ENCODE measurements around the gene TPM1.
A peak's percentile ranks its signal among the peaks of the same experiment; 100 is the strongest.

Gene TPM1

GRCh38 chr15:63010386-63010785 is 32.2 kb upstream of the TPM1 start:
- Mint-ChIP-seq H3K4me3 (no peak overlapping the region), H3K36me3 (no peaks in the 10 kb centered on the region), H3K27me3 (peaks cover 15 to 17% of the 10 kb centered on the region in 2 donors), H3K4me1 (no peaks in the 10 kb centered on the region), H3K9me3 (no peaks in the 10 kb centered on the region), H3K27ac (no peak overlapping the region)
- ATAC-seq (replicated peaks), result no peak
- no peak for DNase-seq

DNA sequence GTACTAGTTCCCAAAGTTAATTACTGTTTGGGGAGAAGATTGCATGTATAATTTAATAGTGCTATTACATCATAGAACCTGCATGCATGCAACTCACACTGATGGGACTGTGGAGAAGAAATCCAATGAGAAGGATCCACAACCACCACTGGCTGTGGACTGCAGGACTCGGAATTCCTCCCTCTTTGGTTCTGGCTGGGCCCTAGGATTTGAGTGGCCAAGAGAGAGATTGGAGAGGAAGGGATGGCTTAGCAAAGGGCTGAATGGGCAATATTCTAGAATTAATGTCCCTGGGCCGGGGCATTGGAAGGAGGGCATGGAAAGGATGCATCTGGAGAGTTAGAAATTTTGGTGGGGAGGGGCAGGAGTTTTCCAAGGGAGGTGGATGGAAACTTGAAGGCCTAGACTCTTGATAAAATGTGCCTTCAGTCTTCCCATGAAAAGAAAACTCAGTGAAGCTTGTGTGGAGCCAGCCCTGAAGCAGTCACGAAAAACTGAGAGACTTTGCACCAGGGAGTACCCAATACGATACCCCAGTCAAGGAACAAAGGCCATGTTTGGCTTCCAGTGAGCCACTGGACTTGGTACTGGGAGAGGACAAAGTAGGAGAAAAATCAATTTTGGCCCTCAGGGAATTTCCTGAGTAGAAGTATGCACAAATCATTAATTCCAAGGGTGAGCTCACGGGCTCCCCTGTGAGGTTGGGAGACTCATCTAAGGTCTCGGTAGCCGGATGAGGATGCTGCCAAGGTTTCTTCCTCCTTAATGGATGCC is 31.4 kb upstream of the TPM1 start:
- Mint-ChIP-seq H3K27me3 (peaks cover 15 to 17% of the 10 kb centered on the region in 2 donors), H3K27ac (no peak overlapping the region), H3K4me3 (no peak overlapping the region), H3K9me3 (no peaks in the 10 kb centered on the region), H3K4me1 (no peaks in the 10 kb centered on the region), H3K36me3 (no peaks in the 10 kb centered on the region)
- no peak for ATAC-seq (replicated peaks)
- no peak for DNase-seq

DNA sequence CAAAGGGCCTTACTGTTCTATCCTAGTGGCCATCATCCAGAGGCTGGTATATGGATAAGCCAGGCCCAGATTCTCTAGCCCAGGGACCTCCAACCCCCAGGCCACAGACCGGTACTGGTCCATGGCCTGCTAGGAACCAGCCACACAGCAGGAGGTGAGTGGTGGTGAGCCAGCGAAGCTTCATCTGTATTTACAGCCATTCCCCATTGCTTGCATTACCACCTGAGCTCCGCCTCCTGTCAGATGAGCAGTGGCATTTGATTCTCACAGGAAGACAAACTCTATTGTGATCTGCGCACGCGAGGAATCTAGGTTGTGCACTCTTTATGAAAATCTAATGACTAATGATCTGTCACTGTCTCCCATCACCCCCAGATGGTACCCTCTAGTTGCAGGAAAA is 30.1 kb upstream of the TPM1 start:
- H3K36me3 Mint-ChIP-seq, result no peaks in the 10 kb centered on the region
- DNase-seq (no peak), ATAC-seq (replicated peaks) (no peak)
- no peak overlapping the region for H3K4me3 Mint-ChIP-seq
- H3K27ac Mint-ChIP-seq, result no peak overlapping the region
- H3K9me3 Mint-ChIP-seq, result no peaks in the 10 kb centered on the region
- H3K4me1 Mint-ChIP-seq, result no peaks in the 10 kb centered on the region
- peaks cover 17 to 20% of the 10 kb centered on the region in 2 donors for H3K27me3 Mint-ChIP-seq

- Mint-ChIP-seq H3K9me3 (no peaks in the 10 kb centered on the region), H3K27ac (no peak overlapping the region), H3K27me3 (peaks cover 17 to 19% of the 10 kb centered on the region in 2 donors), H3K4me3 (no peak overlapping the region), H3K4me1 (no peaks in the 10 kb centered on the region), H3K36me3 (no peaks in the 10 kb centered on the region)
- no peak for ATAC-seq (replicated peaks)
- no peak for DNase-seq
These were observed 29.3 kb upstream of the TPM1 start for GRCh38 chr15:63013052-63013808.

- DNase-seq, result no peak
- Mint-ChIP-seq H3K27me3 (peaks cover 15 to 17% of the 10 kb centered on the region in 2 donors), H3K4me1 (peaks cover 0 to 2% of the 10 kb centered on the region in 2 donors), H3K27ac (no peak overlapping the region), H3K4me3 (no peak overlapping the region), H3K36me3 (no peaks in the 10 kb centered on the region), H3K9me3 (no peaks in the 10 kb centered on the region)
- no peak for ATAC-seq (replicated peaks)
These were observed 28.0 kb upstream of the TPM1 start for GRCh38 chr15:63014578-63014977.

DNA sequence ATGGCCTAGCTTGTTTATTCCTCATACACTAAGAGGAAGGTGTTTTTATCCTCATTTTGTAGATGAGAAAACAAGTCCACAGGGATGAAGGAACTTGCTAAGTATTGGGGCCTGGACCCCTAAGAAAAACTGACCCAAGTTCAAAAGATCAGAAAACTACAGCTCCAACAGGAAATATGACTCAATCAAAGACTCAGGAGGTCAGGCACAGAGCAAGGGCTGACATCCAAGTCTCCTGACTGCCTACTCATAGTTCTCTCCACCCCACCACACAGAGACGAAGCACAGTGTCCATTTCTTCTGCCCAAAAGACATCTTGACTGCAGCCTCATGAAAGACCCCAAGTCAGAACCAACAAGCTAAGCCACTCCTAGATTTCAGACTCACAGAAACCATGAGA is 26.9 kb upstream of the TPM1 start:
- DNase-seq, result no peak
- no peak overlapping the region for H3K4me3 Mint-ChIP-seq
- ATAC-seq (replicated peaks), result no peak

DNA sequence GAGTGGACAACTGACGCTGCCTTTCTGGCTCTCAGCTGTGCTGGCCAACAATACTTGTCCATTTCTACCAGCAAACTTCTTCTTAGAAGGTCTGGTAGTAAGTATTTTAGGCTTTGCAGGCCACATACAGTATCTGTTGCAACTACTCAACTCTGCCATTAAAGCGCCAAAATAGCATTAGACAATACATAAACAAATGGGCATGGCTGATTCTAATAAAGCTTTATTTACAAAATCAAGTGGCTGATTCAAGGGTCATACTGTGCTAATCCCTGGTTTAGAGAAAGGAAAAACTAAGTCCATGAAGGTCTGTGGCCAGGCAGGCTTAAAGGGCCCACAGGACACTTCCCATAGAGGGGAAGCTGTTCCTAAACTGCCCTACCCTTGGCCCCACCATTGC is 26.3 kb upstream of the TPM1 start:
- Mint-ChIP-seq H3K9me3 (no peaks in the 10 kb centered on the region), H3K27ac (no peak overlapping the region), H3K27me3 (peaks cover 10 to 12% of the 10 kb centered on the region in 2 donors), H3K36me3 (no peaks in the 10 kb centered on the region), H3K4me1 (peaks cover 0 to 2% of the 10 kb centered on the region in 2 donors), H3K4me3 (no peak overlapping the region)
- DNase-seq, result no peak
- no peak for ATAC-seq (replicated peaks)

More for the DNA sequence above, 26.9 kb upstream of the TPM1 start:
- Mint-ChIP-seq H3K27ac (no peak overlapping the region), H3K4me1 (peaks cover 0 to 2% of the 10 kb centered on the region in 2 donors), H3K36me3 (no peaks in the 10 kb centered on the region), H3K27me3 (peaks cover 12 to 15% of the 10 kb centered on the region in 2 donors), H3K9me3 (no peaks in the 10 kb centered on the region)

GRCh38 chr15:63018639-63019038 is 23.9 kb upstream of the TPM1 start:
- ATAC-seq (replicated peaks), result peak; percentile 59 to 60
- Mint-ChIP-seq H3K9me3 (no peaks in the 10 kb centered on the region), H3K27me3 (peaks cover 8 to 12% of the 10 kb centered on the region in 2 donors), H3K4me1 (peaks cover 0 to 2% of the 10 kb centered on the region in 2 donors), H3K36me3 (no peaks in the 10 kb centered on the region), H3K27ac (no peak overlapping the region), H3K4me3 (no peak overlapping the region)
- DNase-seq, result no peak

- no peaks in the 10 kb centered on the region for H3K36me3 Mint-ChIP-seq
- no peak for DNase-seq
- no peak overlapping the region for H3K27ac Mint-ChIP-seq
- H3K9me3 Mint-ChIP-seq, result no peaks in the 10 kb centered on the region
- H3K4me1 Mint-ChIP-seq, result peaks cover 0 to 2% of the 10 kb centered on the region in 2 donors
- no peak overlapping the region for H3K4me3 Mint-ChIP-seq
- no peak for ATAC-seq (replicated peaks)
- H3K27me3 Mint-ChIP-seq, result peaks cover 8 to 12% of the 10 kb centered on the region in 2 donors
These were observed 22.9 kb upstream of the TPM1 start for GRCh38 chr15:63019511-63020109.

DNA sequence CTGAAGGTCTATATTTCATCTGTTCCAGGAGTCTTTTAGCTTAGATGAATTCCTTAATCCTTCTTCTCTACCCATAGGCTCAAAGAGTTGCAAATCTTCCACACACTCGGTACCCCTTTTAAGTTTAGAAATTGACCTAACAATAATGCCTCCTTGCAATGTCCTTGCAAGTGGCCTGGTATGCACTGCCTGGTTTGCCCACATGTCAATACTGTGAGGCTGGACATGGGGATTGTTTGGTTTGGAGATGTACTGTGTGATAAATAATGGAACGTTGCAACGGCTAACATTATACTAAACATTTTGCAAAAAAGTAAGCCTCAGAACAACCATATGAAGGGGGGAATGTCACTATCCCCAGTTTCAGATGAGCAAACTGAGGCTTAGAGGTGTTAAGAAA is 22.4 kb upstream of the TPM1 start:
- DNase-seq, result no peak
- no peak overlapping the region for H3K27ac Mint-ChIP-seq
- H3K9me3 Mint-ChIP-seq, result no peaks in the 10 kb centered on the region
- H3K4me3 Mint-ChIP-seq, result no peak overlapping the region
- no peaks in the 10 kb centered on the region for H3K36me3 Mint-ChIP-seq
- peaks cover 8 to 12% of the 10 kb centered on the region in 2 donors for H3K27me3 Mint-ChIP-seq
- no peak for ATAC-seq (replicated peaks)
- peaks cover 0 to 2% of the 10 kb centered on the region in 2 donors for H3K4me1 Mint-ChIP-seq

GRCh38 chr15:63020759-63021430 is 21.7 kb upstream of the TPM1 start:
- DNase-seq (no peak), ATAC-seq (replicated peaks) (peak in 1 of 2 donors; percentile 33)
- Mint-ChIP-seq H3K27ac (no peak overlapping the region), H3K36me3 (no peaks in the 10 kb centered on the region), H3K27me3 (peaks cover 9 to 12% of the 10 kb centered on the region in 2 donors), H3K9me3 (no peaks in the 10 kb centered on the region), H3K4me1 (peaks cover 0 to 2% of the 10 kb centered on the region in 2 donors), H3K4me3 (no peak overlapping the region)

GRCh38 chr15:63022181-63022580 is 20.4 kb upstream of the TPM1 start:
- Mint-ChIP-seq H3K27ac (no peak overlapping the region), H3K4me1 (peaks cover 0 to 2% of the 10 kb centered on the region in 2 donors), H3K36me3 (no peaks in the 10 kb centered on the region), H3K4me3 (no peak overlapping the region), H3K27me3 (peaks cover 7 to 13% of the 10 kb centered on the region in 2 donors), H3K9me3 (no peaks in the 10 kb centered on the region)
- DNase-seq, result no peak
- ATAC-seq (replicated peaks), result no peak

- H3K27me3 Mint-ChIP-seq, result peaks cover 7 to 13% of the 10 kb centered on the region in 2 donors
- H3K4me1 Mint-ChIP-seq, result peaks cover 0 to 2% of the 10 kb centered on the region in 2 donors
- H3K4me3 Mint-ChIP-seq, result no peak overlapping the region
- no peak overlapping the region for H3K27ac Mint-ChIP-seq
- ATAC-seq (replicated peaks) (no peak), DNase-seq (no peak)
- H3K36me3 Mint-ChIP-seq, result no peaks in the 10 kb centered on the region
- no peaks in the 10 kb centered on the region for H3K9me3 Mint-ChIP-seq
These were observed 19.9 kb upstream of the TPM1 start for GRCh38 chr15:63022663-63023062.

DNA sequence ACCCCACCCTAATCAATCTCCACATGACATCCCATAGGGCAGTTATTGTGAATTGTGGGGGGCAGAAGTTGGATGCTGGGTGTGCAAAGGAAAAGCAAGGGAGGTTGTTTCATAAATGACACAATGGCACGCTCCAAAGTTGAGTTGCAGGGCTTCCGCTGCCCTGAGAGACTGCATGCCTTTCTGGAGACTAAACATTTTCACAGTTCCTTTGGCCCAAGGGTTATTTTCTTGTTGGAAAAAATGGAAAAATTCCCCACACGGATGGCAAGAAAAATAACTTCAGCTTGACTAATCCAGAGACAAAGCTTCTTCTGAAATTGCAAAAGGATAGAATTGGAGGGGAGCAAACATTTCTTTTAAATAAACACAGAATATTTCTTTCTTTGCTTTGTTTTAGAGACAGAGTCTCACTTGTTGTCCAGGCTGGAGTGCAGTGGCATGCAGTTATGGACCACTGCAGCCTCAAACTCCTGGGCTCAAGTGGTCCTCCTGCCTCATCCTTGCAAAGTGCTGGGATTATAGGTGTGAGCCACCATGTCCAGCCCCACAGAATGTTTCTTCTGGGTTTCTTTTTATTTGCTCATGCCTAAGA is 19.1 kb upstream of the TPM1 start:
- no peak for ATAC-seq (replicated peaks)
- peaks cover 9 to 16% of the 10 kb centered on the region in 2 donors for H3K27me3 Mint-ChIP-seq

More for the DNA sequence above, 19.1 kb upstream of the TPM1 start:
- DNase-seq, result no peak
- no peak overlapping the region for H3K27ac Mint-ChIP-seq
- no peaks in the 10 kb centered on the region for H3K36me3 Mint-ChIP-seq
- no peak overlapping the region for H3K4me3 Mint-ChIP-seq
- H3K9me3 Mint-ChIP-seq, result no peaks in the 10 kb centered on the region
- peaks cover 0 to 1% of the 10 kb centered on the region in 2 donors for H3K4me1 Mint-ChIP-seq

Measured in stimulated activated naive B cell treated with anti-CD40 and anti-IgM and Interleukin-4, amounts not matched to agents 10 μg/mL and 1 μg/mL and 100 μg/mL, for 72 hours (primary cell).